NCI-H2081 (cell line): ENCODE measurements around the gene CDKAL1.
"Not testable (repeated sequence)": the region's sequence is repeated elsewhere in the genome, so short reads cannot be mapped to it uniquely, and the experiment has no call there.

Source experiments
- DNase-seq, 2 experiments: peaks; one replicate each; lab custom pipeline; 2025; lab: John Stamatoyannopoulos, UW

Gene CDKAL1

DNA sequence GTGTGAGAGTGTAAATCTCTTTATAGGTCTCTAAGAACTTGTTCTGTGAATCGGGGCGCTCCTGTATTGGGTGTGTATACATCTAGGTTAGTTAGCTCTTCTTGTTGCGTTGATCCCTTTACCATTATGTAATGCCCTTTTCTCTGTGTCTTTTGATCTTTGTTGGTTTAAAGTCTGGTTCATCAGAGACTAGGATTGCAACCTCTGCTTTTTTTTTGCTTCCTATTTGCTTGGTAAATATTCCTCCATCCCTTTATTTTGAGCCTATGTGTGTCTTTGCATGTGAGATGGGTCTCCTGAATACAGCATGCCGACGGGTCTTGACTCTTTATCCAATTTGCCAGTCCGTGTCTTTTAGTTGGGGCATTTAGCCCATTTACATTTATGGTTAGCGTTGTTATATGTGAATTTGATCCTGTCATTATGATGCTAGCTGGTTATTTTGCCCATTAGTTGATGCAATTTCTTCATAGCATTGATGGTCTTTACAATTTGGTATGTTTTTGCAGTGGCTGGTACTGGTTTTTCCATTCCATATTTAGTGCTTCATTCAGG lies 60.1 kb downstream of the CDKAL1 start:
- not testable (repeated sequence) for DNase-seq

GRCh38 chr6:20599302-20600051 lies 65.2 kb downstream of the CDKAL1 start:
- no peak for DNase-seq

- DNase-seq = no peak
Measured at GRCh38 chr6:20600831-20601230, 66.6 kb downstream of the CDKAL1 start.

- no peak for DNase-seq
Measured at GRCh38 chr6:20604159-20604558, 69.9 kb downstream of the CDKAL1 start.

DNA sequence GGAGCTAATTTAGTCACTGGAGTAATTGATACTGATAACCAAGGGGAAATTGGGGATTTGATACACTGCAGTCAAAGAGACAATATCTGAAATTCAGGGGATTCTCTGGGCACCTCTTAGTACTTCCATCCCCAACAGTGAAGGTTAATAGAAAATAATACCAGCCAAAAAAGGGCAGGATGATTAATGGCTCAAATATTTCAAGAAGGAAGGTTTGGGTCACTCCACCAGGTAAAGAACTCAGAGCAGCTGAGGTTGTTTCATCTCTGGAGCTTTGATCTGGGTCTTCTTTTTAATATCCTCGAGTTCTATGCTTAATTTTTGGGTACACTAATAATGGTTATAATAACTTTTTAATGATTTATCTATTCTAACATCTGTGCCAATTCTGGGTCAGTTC lies 70.8 kb downstream of the CDKAL1 start:
- DNase-seq = no peak

DNA sequence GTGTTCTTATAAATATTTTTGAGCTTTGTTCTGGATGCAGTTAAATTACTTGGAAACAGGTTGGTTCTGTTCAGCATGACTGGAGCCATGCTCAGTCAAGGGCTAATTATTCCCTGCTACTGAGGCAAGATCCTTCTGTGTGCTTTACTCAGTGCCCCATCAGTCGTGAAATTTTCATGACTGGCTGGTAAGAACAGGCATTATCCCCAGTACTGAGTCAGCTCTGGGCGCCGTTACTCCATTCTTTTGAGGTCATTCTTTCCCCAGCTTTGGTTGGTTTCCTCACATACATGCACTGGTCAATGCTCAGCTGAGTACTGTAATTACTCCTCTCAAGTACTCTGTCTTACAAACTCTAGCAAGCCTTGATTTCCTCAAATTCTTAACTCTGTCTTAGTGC lies 71.3 kb downstream of the CDKAL1 start:
- DNase-seq = no peak

GRCh38 chr6:20606831-20607230 lies 72.6 kb downstream of the CDKAL1 start:
- no peak for DNase-seq

- DNase-seq = no peak
Measured at GRCh38 chr6:20608356-20608755, 74.1 kb downstream of the CDKAL1 start.

DNA sequence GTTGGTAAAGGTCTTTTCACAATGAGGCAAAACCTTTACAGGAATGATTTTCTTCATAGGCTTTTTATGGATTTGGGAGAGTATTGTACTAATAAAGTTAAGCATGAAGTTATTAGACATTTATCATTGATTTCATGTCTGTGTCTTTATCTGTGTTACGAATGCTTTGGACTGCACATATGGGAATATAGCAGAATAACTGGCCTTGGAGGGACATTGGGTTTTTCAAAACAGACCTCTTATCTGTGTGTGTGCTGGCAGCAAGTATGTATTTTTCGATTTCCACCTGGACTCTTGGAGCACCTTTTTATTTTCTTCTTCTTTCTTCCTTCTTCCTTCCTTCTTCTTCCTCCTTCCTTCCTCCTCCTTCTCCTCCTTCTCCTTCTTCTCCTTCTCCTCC lies 74.6 kb downstream of the CDKAL1 start:
- no peak for DNase-seq

GRCh38 chr6:20609924-20610323 lies 75.7 kb downstream of the CDKAL1 start:
- DNase-seq = not testable (repeated sequence)

- DNase-seq = no peak
Measured at GRCh38 chr6:20610636-20611370, 76.5 kb downstream of the CDKAL1 start.

- not testable (repeated sequence) for DNase-seq
Measured at GRCh38 chr6:20617537-20617936, 83.3 kb downstream of the CDKAL1 start.

GRCh38 chr6:20620043-20620442 lies 85.8 kb downstream of the CDKAL1 start:
- DNase-seq = no peak

- DNase-seq = no peak
Measured at GRCh38 chr6:20623761-20624160, 89.5 kb downstream of the CDKAL1 start.

GRCh38 chr6:20626165-20626564 lies 91.9 kb downstream of the CDKAL1 start:
- no peak for DNase-seq

GRCh38 chr6:20629509-20629908 lies 95.3 kb downstream of the CDKAL1 start:
- no peak for DNase-seq

DNA sequence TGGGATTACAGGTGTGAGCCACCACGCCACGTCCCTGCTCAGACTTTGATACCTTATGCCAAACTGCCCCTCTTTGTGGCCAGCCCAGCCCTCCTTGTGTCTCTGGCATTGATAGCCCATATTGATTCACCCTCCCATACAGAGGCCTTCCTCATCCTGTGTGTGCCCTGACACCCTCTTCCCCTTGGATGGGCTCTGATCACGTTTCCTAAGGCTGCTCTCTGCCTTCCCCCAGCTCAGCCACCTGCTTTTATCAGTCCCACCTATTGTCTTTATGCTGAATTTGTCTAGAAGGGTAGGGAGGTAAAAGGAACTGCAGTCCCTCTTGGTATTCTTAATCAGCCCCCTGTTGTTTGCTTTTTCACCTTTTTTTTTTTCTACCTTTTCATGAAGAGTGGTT lies 95.9 kb downstream of the CDKAL1 start:
- no peak for DNase-seq

- DNase-seq = peak; percentile 8 to 42
Measured at GRCh38 chr6:20630617-20631548, 96.6 kb downstream of the CDKAL1 start.

GRCh38 chr6:20631549-20631924 lies 97.3 kb downstream of the CDKAL1 start:
- DNase-seq = no peak

DNA sequence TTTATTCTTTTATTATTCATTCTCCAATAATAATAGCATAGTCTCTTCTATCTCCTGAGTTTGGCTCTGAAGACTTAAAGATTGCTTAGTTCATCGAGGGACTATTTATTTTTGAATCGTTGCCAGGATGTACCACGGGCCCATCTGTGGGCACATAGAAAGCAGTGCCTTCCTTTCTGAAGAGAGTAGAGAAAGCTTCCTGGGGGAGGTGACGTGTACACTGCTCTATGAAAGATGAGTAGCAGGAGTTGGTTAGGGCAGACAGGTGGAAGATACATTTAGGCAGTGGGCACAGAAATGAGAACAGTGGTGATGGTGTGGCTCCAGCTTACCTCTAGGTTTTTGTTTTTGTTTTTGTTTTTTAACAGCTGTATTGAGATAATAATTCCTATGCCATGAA lies 98.4 kb downstream of the CDKAL1 start:
- no peak for DNase-seq

GRCh38 chr6:20633566-20634340 lies 99.5 kb downstream of the CDKAL1 start:
- DNase-seq = no peak
